Stimulated activated naive CD8-positive, alpha-beta T cell treated with anti-CD3 and anti-CD28 coated beads, Interleukin-15, Interleukin-2, amounts not matched to agents 100 ng/mL and 50 ng/mL, for 24 hours (primary cell): ENCODE data around the gene NEURL2.
"Not testable (repeated sequence)": the region's sequence is repeated elsewhere in the genome, so short reads cannot be mapped to it uniquely, and the experiment has no call there.

Source experiments
- H3K27ac Mint-ChIP-seq: one replicate; pipeline ENCODE4 v1.8.0; 2021; ENCODE audit warnings: mild to moderate bottlenecking, mixed read lengths
- H3K27me3 Mint-ChIP-seq: one replicate; pipeline ENCODE4 v1.8.0; 2021; ENCODE audit warnings: mixed read lengths
- H3K36me3 Mint-ChIP-seq: one replicate; pipeline ENCODE4 v1.8.0; 2021; ENCODE audit warnings: low read depth, mixed read lengths
- H3K4me1 Mint-ChIP-seq: one replicate; pipeline ENCODE4 v1.8.0; 2021; ENCODE audit warnings: low read depth, mixed read lengths
- H3K4me3 Mint-ChIP-seq: one replicate; pipeline ENCODE4 v1.8.0; 2021; ENCODE audit warnings: mild to moderate bottlenecking, mixed read lengths
- H3K9me3 Mint-ChIP-seq: one replicate; pipeline ENCODE4 v1.8.0; 2021; ENCODE audit warnings: mixed read lengths

NEURL2 gene

DNA sequence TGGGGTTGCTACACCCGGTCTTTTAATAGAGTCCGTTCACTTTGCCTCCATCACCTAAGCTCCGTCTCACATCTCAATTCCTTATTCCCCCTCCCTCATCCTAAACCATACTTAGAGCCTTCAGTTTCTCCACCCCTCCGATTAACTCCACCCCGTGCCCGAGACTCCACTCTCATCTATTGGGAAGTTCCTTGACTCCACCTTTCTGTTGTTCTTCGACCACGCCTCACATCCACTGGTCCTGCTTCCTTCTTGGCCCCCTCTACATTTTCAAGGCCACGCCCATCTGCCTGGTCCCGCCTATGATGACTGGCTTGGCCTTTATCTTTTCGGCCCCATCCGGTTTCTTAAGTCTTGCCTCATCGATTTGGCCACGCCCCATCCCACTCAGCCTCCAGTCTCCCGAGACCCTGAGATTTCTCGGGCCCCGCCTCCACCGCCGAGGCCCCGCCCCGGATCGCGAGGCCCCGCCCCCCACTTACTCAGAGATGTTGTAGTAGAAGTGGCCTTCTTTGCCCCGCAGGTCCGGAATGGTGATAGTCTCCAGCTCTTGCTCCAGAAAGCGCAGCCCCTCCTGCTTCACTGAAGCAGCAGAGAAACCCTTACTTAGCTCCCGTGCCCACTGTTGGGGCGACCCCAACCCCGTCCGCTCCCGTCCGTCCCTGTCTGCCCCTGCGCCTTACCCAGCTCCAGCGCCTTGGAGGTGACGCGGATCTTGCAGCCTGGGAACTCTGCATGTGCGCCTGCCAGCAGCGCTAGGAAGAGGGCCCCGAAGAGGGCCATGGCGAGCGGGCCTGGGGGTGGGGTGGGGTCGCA is 19.9 kb upstream of the NEURL2 start:
- no peaks in the 10 kb centered on the region for H3K36me3 Mint-ChIP-seq
- peak overlapping the region; percentile 81 for H3K27ac Mint-ChIP-seq
- H3K4me1 Mint-ChIP-seq: peaks cover 30% of the 10 kb centered on the region

DNA sequence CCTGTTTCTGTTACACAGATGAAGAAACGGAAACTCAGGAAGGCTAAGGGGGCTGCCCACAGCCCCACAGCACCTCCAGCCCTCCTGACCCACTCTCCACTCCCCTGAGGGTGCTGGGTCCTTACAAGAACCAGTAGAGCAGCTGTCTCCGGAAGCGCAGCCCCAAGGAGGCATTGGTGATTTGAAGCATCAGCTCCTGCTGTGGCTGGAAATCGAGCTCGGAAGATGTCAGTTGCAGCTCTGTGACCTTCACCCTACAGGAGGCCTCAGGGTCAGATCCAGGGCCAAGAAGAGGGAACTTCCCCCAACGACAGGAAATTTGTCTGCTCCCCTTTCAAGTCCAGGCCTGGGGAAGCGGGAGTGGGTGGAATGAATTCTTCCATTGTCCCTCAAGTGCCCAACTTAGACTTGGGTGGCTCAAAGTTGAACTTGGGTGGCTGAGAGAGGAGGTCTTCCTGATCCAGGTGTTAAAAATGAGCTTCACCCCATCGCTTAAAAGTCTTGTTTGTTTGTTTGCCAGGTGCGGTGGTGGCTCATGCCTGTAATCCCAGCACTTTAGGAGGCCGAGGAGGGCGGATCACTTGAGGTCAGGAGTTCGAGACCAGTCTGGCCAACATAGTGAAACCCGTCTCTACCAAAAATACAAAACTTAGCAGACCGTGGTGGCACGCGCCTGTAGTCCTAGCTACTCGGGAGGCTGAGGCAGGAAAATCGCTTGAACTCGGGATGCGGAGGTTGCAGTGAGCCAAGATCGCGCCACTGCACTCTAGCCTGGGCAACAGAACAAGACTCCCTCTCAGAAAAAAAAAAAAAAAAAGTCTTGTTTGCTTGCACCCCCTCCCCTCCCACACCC is 19.0 kb upstream of the NEURL2 start:
- Mint-ChIP-seq H3K36me3 (no peaks in the 10 kb centered on the region), H3K27ac (peak overlapping the region; percentile 64)

More for the DNA sequence above, 19.9 kb upstream of the NEURL2 start:
- Mint-ChIP-seq H3K9me3 (no peaks in the 10 kb centered on the region), H3K4me3 (peak overlapping the region; percentile 84), H3K27me3 (peaks cover 8% of the 10 kb centered on the region)

GRCh38 chr20:45909336-45909808 is 18.4 kb upstream of the NEURL2 start:
- Mint-ChIP-seq H3K4me1 (peaks cover 30% of the 10 kb centered on the region), H3K4me3 (no peak overlapping the region), H3K27ac (no peak overlapping the region), H3K27me3 (peaks cover 4% of the 10 kb centered on the region), H3K36me3 (no peaks in the 10 kb centered on the region), H3K9me3 (no peaks in the 10 kb centered on the region)

More for the DNA sequence above, 19.0 kb upstream of the NEURL2 start:
- Mint-ChIP-seq H3K9me3 (no peaks in the 10 kb centered on the region), H3K4me3 (peak overlapping the region; percentile 84), H3K4me1 (peaks cover 30% of the 10 kb centered on the region), H3K27me3 (peaks cover 7% of the 10 kb centered on the region)

- Mint-ChIP-seq H3K27ac (no peak overlapping the region), H3K27me3 (no peaks in the 10 kb centered on the region), H3K4me3 (no peak overlapping the region), H3K9me3 (no peaks in the 10 kb centered on the region), H3K36me3 (no peaks in the 10 kb centered on the region), H3K4me1 (peaks cover 29% of the 10 kb centered on the region)
Observed at GRCh38 chr20:45908084-45908483, 17.1 kb upstream of the NEURL2 start.

GRCh38 chr20:45907219-45907948 is 16.4 kb upstream of the NEURL2 start:
- no peak overlapping the region for H3K4me3 Mint-ChIP-seq
- H3K27me3 Mint-ChIP-seq: no peaks in the 10 kb centered on the region
- H3K4me1 Mint-ChIP-seq: peaks cover 25% of the 10 kb centered on the region
- no peaks in the 10 kb centered on the region for H3K36me3 Mint-ChIP-seq
- H3K9me3 Mint-ChIP-seq: no peaks in the 10 kb centered on the region
- no peak overlapping the region for H3K27ac Mint-ChIP-seq

DNA sequence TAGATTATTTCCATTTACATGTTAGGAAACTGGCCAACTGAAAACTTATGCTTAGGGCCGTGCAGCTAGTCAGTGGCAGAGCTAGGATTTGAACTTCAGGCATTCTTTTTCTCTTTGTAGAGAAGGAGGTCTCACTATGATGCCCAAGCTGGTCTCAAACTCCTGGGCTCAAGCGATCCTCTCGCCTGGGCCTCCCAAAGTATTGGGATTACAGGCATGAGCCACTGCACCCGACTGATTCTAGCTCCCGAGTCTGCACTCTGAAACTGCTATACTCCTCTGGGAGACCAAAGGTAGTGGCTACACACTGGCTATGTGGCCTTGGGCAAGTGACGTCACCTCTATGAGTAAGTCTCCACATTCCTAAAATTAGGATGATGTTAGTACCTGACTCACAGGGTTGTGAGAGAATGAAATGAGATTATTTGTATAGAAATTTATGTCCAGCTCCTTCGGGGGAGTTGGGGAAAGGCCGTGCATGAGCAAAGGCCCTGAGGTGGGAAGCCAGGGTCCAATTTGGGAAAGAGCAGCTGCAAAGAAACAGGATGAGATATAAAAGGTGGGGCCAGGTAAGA is 14.6 kb upstream of the NEURL2 start:
- Mint-ChIP-seq H3K36me3 (no peaks in the 10 kb centered on the region), H3K9me3 (no peaks in the 10 kb centered on the region), H3K27me3 (no peaks in the 10 kb centered on the region), H3K4me3 (no peak overlapping the region), H3K4me1 (peaks cover 10% of the 10 kb centered on the region), H3K27ac (no peak overlapping the region)

GRCh38 chr20:45904583-45905504 is 13.8 kb upstream of the NEURL2 start:
- no peak overlapping the region for H3K27ac Mint-ChIP-seq
- H3K4me1 Mint-ChIP-seq: peaks cover 2% of the 10 kb centered on the region
- no peaks in the 10 kb centered on the region for H3K36me3 Mint-ChIP-seq
- no peaks in the 10 kb centered on the region for H3K9me3 Mint-ChIP-seq
- H3K4me3 Mint-ChIP-seq: no peak overlapping the region
- H3K27me3 Mint-ChIP-seq: no peaks in the 10 kb centered on the region

- Mint-ChIP-seq H3K36me3 (peaks cover 9% of the 10 kb centered on the region), H3K4me1 (no peaks in the 10 kb centered on the region), H3K27me3 (no peaks in the 10 kb centered on the region), H3K27ac (no peak overlapping the region), H3K4me3 (no peak overlapping the region), H3K9me3 (no peaks in the 10 kb centered on the region)
Observed at GRCh38 chr20:45902199-45902701, 11.2 kb upstream of the NEURL2 start.

DNA sequence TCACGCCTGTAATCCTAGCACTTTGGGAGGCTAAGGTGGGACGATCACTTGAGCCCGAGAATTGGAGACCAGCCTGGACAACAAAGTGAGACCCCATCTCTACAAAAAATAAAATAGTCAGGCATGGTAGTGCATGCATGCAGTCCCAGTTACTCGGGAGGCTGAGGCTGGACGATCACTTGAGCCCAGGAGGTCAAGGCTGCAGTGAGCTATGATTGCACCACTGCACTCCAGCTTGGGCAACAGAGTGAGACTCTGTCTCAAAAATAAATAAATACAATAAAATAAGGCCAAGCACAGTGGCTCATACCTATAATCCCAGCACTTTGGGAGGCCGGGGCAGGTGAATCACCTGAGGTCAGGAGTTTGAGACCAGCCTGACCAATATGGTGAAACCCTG is 10.3 kb upstream of the NEURL2 start:
- H3K4me3 Mint-ChIP-seq, H3K27ac Mint-ChIP-seq, H3K27me3 Mint-ChIP-seq, H3K9me3 Mint-ChIP-seq, H3K4me1 Mint-ChIP-seq: not testable (repeated sequence)
- peaks cover 14% of the 10 kb centered on the region for H3K36me3 Mint-ChIP-seq

- Mint-ChIP-seq H3K4me1 (peaks cover 4% of the 10 kb centered on the region), H3K9me3 (no peaks in the 10 kb centered on the region), H3K4me3 (no peak overlapping the region), H3K27ac (no peak overlapping the region), H3K36me3 (peaks cover 15% of the 10 kb centered on the region), H3K27me3 (no peaks in the 10 kb centered on the region)
Observed at GRCh38 chr20:45899046-45899835, 8.2 kb upstream of the NEURL2 start.

GRCh38 chr20:45898285-45898684 is 7.3 kb upstream of the NEURL2 start:
- Mint-ChIP-seq H3K27me3 (no peaks in the 10 kb centered on the region), H3K27ac (no peak overlapping the region), H3K4me3 (no peak overlapping the region), H3K36me3 (peaks cover 22% of the 10 kb centered on the region), H3K4me1 (peaks cover 11% of the 10 kb centered on the region), H3K9me3 (no peaks in the 10 kb centered on the region)

- no peaks in the 10 kb centered on the region for H3K27me3 Mint-ChIP-seq
- H3K27ac Mint-ChIP-seq: no peak overlapping the region
- peaks cover 17% of the 10 kb centered on the region for H3K4me1 Mint-ChIP-seq
- H3K9me3 Mint-ChIP-seq: no peaks in the 10 kb centered on the region
- no peak overlapping the region for H3K4me3 Mint-ChIP-seq
- H3K36me3 Mint-ChIP-seq: peaks cover 22% of the 10 kb centered on the region
Observed at GRCh38 chr20:45897692-45898091, 6.7 kb upstream of the NEURL2 start.

- no peak overlapping the region for H3K27ac Mint-ChIP-seq
- no peaks in the 10 kb centered on the region for H3K9me3 Mint-ChIP-seq
- peaks cover 21% of the 10 kb centered on the region for H3K4me1 Mint-ChIP-seq
- peaks cover 22% of the 10 kb centered on the region for H3K36me3 Mint-ChIP-seq
- no peak overlapping the region for H3K4me3 Mint-ChIP-seq
- no peaks in the 10 kb centered on the region for H3K27me3 Mint-ChIP-seq
Observed at GRCh38 chr20:45897289-45897688, 6.3 kb upstream of the NEURL2 start.
